CD14-positive monocyte (primary cell): ENCODE data around the gene SEMA4D. TPM values are rescaled to one million over a fixed set of nuclear protein-coding genes. Genes with fewer than 3 reads are reported as not detected.
A peak's percentile ranks its signal among the peaks of the same experiment; 100 is the strongest.

Experiments
- DNase-seq, 3 donors: peaks; one replicate each; pipeline ENCODE4 v3.0.0-alpha.2; 2011 to 2022
- H2AFZ ChIP-seq: 2 replicates; pipeline ENCODE4 v1.6.0; 2012; ENCODE audit warnings: mild to moderate bottlenecking, low read depth, low read length, inconsistent platforms; ENCODE audit not compliant: insufficient read depth, poor library complexity, severe bottlenecking
- H3K27ac ChIP-seq, 2 donors: 1 replicate in 1 of 2; 2 replicates in 1 of 2; pipeline ENCODE4 v1.5.1; 2012 to 2013; ENCODE audit warnings: low read length in 2 of 2, control low read depth in 1 of 2, inconsistent platforms in 1 of 2, low read depth in 1 of 2, mild to moderate bottlenecking in 1 of 2
- H3K27me3 ChIP-seq, 2 donors: one replicate each; pipeline versions ENCODE4 v1.6.0 to v1.6.1; 2011 to 2013; ENCODE audit warnings: low read length in 2 of 2; ENCODE audit not compliant: control insufficient read depth in 2 of 2, insufficient read depth in 2 of 2
- H3K36me3 ChIP-seq, 2 donors: replicated peaks in 1 of 2; 1 replicate in 1 of 2; 2 replicates in 1 of 2; pipeline versions ENCODE4 v1.5.1 to v1.6.1; 2012 to 2013; ENCODE audit warnings: low read length in 2 of 2, control low read depth in 1 of 2, inconsistent platforms in 1 of 2, mild to moderate bottlenecking in 1 of 2; ENCODE audit not compliant: insufficient read depth in 2 of 2, control insufficient read depth in 1 of 2
- H3K4me1 ChIP-seq, 2 donors: 1 replicate in 1 of 2; 2 replicates in 1 of 2; pipeline versions ENCODE4 v1.5.1 to v1.6.1; 2012 to 2013; ENCODE audit warnings: low read length in 2 of 2, control low read depth in 1 of 2, inconsistent platforms in 1 of 2, mild to moderate bottlenecking in 1 of 2, moderate library complexity in 1 of 2; ENCODE audit not compliant: insufficient read depth in 2 of 2, control insufficient read depth in 1 of 2
- H3K4me2 ChIP-seq: replicated peaks from 2 replicates; pipeline ENCODE3; 2012; ENCODE audit warnings: low read length, moderate library complexity, mild to moderate bottlenecking; ENCODE audit not compliant: poor library complexity, severe bottlenecking; ENCODE audit errors: extremely low read depth
- H3K4me3 ChIP-seq, 3 experiments: fragments of 200-600 bp in 1 of 3; sonication (generic) in 1 of 3; replicated peaks in 1 of 3; 1 replicate in 2 of 3; 2 replicates in 1 of 3; pipeline ENCODE4 v1.5.1; 2011 to 2013; ENCODE audit warnings: low read length in 3 of 3, mild to moderate bottlenecking in 3 of 3, control low read depth in 2 of 3, low read depth in 2 of 3, inconsistent platforms in 1 of 3, moderate library complexity in 1 of 3
- H3K79me2 ChIP-seq: 2 replicates; pipeline ENCODE4 v1.6.0; 2012; ENCODE audit warnings: mild to moderate bottlenecking, control low read depth, inconsistent platforms, low read length, moderate library complexity; ENCODE audit not compliant: insufficient read depth
- H3K9ac ChIP-seq: 2 replicates; pipeline ENCODE4 v1.6.0; 2017; ENCODE audit warnings: low read length, mild to moderate bottlenecking; ENCODE audit not compliant: insufficient read depth, poor library complexity, severe bottlenecking
- H3K9me3 ChIP-seq, 2 donors: replicated peaks in 1 of 2; 1 replicate in 1 of 2; 2 replicates in 1 of 2; pipeline versions ENCODE4 v1.5.1 to v1.6.1; 2012 to 2013; ENCODE audit warnings: low read length in 2 of 2, control low read depth in 1 of 2; ENCODE audit not compliant: control insufficient read depth in 1 of 2, insufficient read depth in 1 of 2
- H4K20me1 ChIP-seq: 2 replicates; pipeline ENCODE4 v1.6.0; 2012; ENCODE audit warnings: mild to moderate bottlenecking, low read length, control low read depth, moderate library complexity; ENCODE audit not compliant: insufficient read depth
- H3K27ac Mint-ChIP-seq, 7 donors: one replicate each; pipeline ENCODE4 v1.8.0; 2020; ENCODE audit warnings: mild to moderate bottlenecking in 7 of 7, mixed read lengths in 7 of 7, moderate library complexity in 6 of 7, inconsistent platforms in 2 of 7
- H3K27me3 Mint-ChIP-seq, 3 donors: one replicate each; pipeline ENCODE4 v1.8.0; 2021 to 2022; ENCODE audit warnings: low read depth in 3 of 3, mild to moderate bottlenecking in 3 of 3, mixed read lengths in 3 of 3, moderate library complexity in 3 of 3, inconsistent platforms in 1 of 3
- H3K36me3 Mint-ChIP-seq, 2 donors: one replicate each; pipeline ENCODE4 v1.8.0; 2020; ENCODE audit warnings: mixed read lengths in 2 of 2, inconsistent platforms in 1 of 2, mild to moderate bottlenecking in 1 of 2
- H3K4me1 Mint-ChIP-seq: one replicate; pipeline ENCODE4 v1.8.0; 2020; ENCODE audit warnings: mild to moderate bottlenecking, mixed read lengths
- H3K4me3 Mint-ChIP-seq, 2 donors: one replicate each; pipeline ENCODE4 v1.8.0; 2020; ENCODE audit warnings: mild to moderate bottlenecking in 2 of 2, mixed read lengths in 2 of 2, moderate library complexity in 1 of 2
- H3K9me3 Mint-ChIP-seq, 7 donors: one replicate each; pipeline ENCODE4 v1.8.0; 2020 to 2022; ENCODE audit warnings: mixed read lengths in 7 of 7, mild to moderate bottlenecking in 6 of 7, moderate library complexity in 6 of 7, inconsistent platforms in 2 of 7
- WGBS: methylation state at CpG from one replicate; pipeline ENCODE4 v1.1.5; 2013; ENCODE audit warnings: missing lambda C conversion rate; ENCODE audit not compliant: insufficient coverage; 5-methylcytosine and 5-hydroxymethylcytosine counted together
- intact Hi-C, 2 donors: fragments of 100-400 bp; cut with micrococcal nuclease; formaldehyde crosslinking; loops; one replicate each; pipeline versions ENCODE4 v1.15.0 to v1.15.1; 2023
- polyA plus RNA-seq, 3 donors: library from polyadenylated mRNA; depleted of rRNA in 1 of 3; unstranded in 2 of 3; stranded (reverse) in 1 of 3; fragments of 300-500 nt in 2 of 3; fragments of >200 nt in 1 of 3; fragmentation: Illumina TruSeq in 2 of 3; gene quantifications; 1 replicate in 2 of 3; 2 replicates in 1 of 3; pipeline ENCODE4 v1.2.3, GENCODE V29; 2012 to 2021
- TF ChIP-seq, protein P1 (sequence below): fragments of 200-600 bp; IDR thresholded peaks from one replicate; pipeline ENCODE4 v1.8.0; 2022; ENCODE audit warnings: antibody characterized with exemption, mild to moderate bottlenecking

SEMA4D gene
- polyA plus RNA-seq, 3 donors = 28.2 to 117 (median 28.6) TPM

DNA sequence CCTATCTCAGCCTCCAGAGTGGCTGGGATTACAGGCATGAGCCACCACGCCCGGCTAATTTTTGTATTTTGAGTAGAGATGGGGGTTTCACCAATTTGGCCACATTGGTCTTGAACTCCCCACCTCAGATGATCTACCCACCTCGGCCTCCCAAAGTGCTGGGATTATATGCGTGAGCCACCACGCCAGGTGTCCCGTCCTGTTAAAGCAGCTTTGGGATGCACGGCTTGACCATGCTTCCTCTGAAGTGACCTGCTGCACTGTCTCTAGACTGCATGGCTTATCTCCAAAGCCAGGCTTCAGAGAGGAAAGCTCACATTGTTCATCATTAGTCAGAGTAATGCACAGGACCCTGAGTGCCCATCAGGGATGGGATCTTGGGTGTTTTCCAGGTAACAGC, 45.4 kb downstream of the SEMA4D start:
- intact Hi-C loops = no loop called here
- Histone ChIP-seq H3K27ac (no peak overlapping the region), H3K9me3 (no peaks in the 10 kb centered on the region), H3K9ac (no peak overlapping the region), H4K20me1 (peaks cover 99% of the 10 kb centered on the region), H3K79me2 (peaks cover 92% of the 10 kb centered on the region), H3K4me3 (no peak overlapping the region), H3K27me3 (no peaks in the 10 kb centered on the region), H3K36me3 (peaks cover 44 to 64% of the 10 kb centered on the region in 2 donors), H3K4me2 (no peak overlapping the region), H3K4me1 (peaks cover 28 to 31% of the 10 kb centered on the region in 2 donors), H2AFZ (no peak overlapping the region)
- H3K9me3 Mint-ChIP-seq = peaks cover 0 to 2% (median 0%) of the 10 kb centered on the region in 7 donors
- H3K36me3 Mint-ChIP-seq = peaks cover 61 to 85% of the 10 kb centered on the region in 2 donors
- WGBS = 100% methylated on average over 5 of the region's 7 CpGs
- H3K27ac Mint-ChIP-seq = peak overlapping the region in 2 of 7 donors; percentile 37 to 69
- peaks cover 0 to 2% (median 2%) of the 10 kb centered on the region in 3 donors for H3K27me3 Mint-ChIP-seq
- peaks cover 45% of the 10 kb centered on the region for H3K4me1 Mint-ChIP-seq
- DNase-seq = no peak
- TF ChIP-seq, protein P1, sequence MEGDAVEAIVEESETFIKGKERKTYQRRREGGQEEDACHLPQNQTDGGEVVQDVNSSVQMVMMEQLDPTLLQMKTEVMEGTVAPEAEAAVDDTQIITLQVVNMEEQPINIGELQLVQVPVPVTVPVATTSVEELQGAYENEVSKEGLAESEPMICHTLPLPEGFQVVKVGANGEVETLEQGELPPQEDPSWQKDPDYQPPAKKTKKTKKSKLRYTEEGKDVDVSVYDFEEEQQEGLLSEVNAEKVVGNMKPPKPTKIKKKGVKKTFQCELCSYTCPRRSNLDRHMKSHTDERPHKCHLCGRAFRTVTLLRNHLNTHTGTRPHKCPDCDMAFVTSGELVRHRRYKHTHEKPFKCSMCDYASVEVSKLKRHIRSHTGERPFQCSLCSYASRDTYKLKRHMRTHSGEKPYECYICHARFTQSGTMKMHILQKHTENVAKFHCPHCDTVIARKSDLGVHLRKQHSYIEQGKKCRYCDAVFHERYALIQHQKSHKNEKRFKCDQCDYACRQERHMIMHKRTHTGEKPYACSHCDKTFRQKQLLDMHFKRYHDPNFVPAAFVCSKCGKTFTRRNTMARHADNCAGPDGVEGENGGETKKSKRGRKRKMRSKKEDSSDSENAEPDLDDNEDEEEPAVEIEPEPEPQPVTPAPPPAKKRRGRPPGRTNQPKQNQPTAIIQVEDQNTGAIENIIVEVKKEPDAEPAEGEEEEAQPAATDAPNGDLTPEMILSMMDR = no peak
- H3K4me3 Mint-ChIP-seq = no peak overlapping the region

DNA sequence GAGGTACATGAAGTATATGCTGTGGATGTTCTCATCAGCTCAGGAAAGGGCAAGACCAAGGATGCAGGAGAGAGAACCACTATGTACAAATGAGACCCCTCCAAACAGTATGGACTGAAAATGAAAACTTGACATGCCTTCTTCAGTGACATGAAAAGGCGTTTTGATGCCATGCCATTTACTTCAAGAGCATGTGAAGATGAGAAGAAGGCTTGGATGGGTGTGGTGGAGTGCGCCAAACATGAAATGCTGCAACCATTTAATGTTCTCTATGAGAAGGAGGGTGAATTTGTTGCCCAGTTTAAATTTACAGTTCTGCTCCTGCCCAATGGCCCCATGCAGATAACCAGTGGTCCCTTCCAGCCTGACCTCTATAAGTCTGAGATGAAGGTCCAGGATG, 47.7 kb downstream of the SEMA4D start:
- H3K36me3 ChIP-seq = peaks cover 47 to 80% of the 10 kb centered on the region in 2 donors
- no peak overlapping the region for H3K4me3 Mint-ChIP-seq
- H3K27ac ChIP-seq = no peak overlapping the region
- H3K4me1 ChIP-seq = peaks cover 7 to 8% of the 10 kb centered on the region in 2 donors
- no peak overlapping the region for H2AFZ ChIP-seq
- peaks cover 0 to 4% (median 2%) of the 10 kb centered on the region in 3 donors for H3K27me3 Mint-ChIP-seq
- no peaks in the 10 kb centered on the region for H3K27me3 ChIP-seq
- peaks cover 99% of the 10 kb centered on the region for H4K20me1 ChIP-seq
- peaks cover 91% of the 10 kb centered on the region for H3K79me2 ChIP-seq
- no peak overlapping the region for H3K4me2 ChIP-seq
- H3K4me1 Mint-ChIP-seq = peaks cover 36% of the 10 kb centered on the region
- TF ChIP-seq, protein P1 = no peak
- no peak overlapping the region for H3K9ac ChIP-seq
- H3K4me3 ChIP-seq = no peak overlapping the region
- H3K9me3 Mint-ChIP-seq = peaks cover 0 to 2% (median 0%) of the 10 kb centered on the region in 7 donors
- intact Hi-C loops = no loop called here
- DNase-seq = no peak
- WGBS = 80% methylated on average over 1 of the region's 2 CpGs
- no peaks in the 10 kb centered on the region for H3K9me3 ChIP-seq
- H3K27ac Mint-ChIP-seq = peak overlapping the region in 5 of 7 donors; percentile 10 to 74 (median 20)
- peaks cover 68 to 88% of the 10 kb centered on the region in 2 donors for H3K36me3 Mint-ChIP-seq
